Skeletal muscle tissue (tissue), 4 donors: ENCODE data around the gene PRICKLE1. TPM values are rescaled to one million over a fixed set of nuclear protein-coding genes. Genes with fewer than 3 reads are reported as not detected.

Experiments
- H3K27ac ChIP-seq: one replicate; pipeline ENCODE4 v1.7.0; 2013; ENCODE audit warnings: mild to moderate bottlenecking, low read depth, low read length, inconsistent platforms
- H3K27me3 ChIP-seq, 3 donors: one replicate each; pipeline ENCODE4 v1.7.0; 2013; ENCODE audit warnings: low read length in 3 of 3; ENCODE audit not compliant: control insufficient read depth in 3 of 3, insufficient read depth in 3 of 3
- H3K36me3 ChIP-seq, 3 donors: one replicate each; pipeline ENCODE4 v1.7.0; 2013; ENCODE audit warnings: low read length in 3 of 3; ENCODE audit not compliant: control insufficient read depth in 3 of 3, insufficient read depth in 3 of 3
- H3K4me1 ChIP-seq, 3 donors: one replicate each; pipeline ENCODE4 v1.7.0; 2013; ENCODE audit warnings: low read length in 3 of 3, mild to moderate bottlenecking in 3 of 3; ENCODE audit not compliant: control insufficient read depth in 3 of 3, insufficient read depth in 3 of 3
- H3K4me3 ChIP-seq, 3 donors: one replicate each; pipeline ENCODE4 v1.7.0; 2013; ENCODE audit warnings: low read length in 3 of 3
- H3K9ac ChIP-seq, 3 donors: one replicate each; pipeline ENCODE4 v1.7.0; 2013; ENCODE audit warnings: low read length in 3 of 3, mild to moderate bottlenecking in 3 of 3, moderate library complexity in 2 of 3, low read depth in 1 of 3
- H3K9me3 ChIP-seq, 3 donors: one replicate each; pipeline ENCODE4 v1.7.0; 2013; ENCODE audit warnings: low read length in 3 of 3; ENCODE audit not compliant: control insufficient read depth in 3 of 3
- total RNA-seq: library from RNA; depleted of rRNA; stranded (reverse); fragments of >200 nt; gene quantifications from one replicate; pipeline ENCODE4 v1.2.3, GENCODE V29; 2014
- donor health status: Osteomylitis.

Gene PRICKLE1
- 27.1 TPM for total RNA-seq

DNA sequence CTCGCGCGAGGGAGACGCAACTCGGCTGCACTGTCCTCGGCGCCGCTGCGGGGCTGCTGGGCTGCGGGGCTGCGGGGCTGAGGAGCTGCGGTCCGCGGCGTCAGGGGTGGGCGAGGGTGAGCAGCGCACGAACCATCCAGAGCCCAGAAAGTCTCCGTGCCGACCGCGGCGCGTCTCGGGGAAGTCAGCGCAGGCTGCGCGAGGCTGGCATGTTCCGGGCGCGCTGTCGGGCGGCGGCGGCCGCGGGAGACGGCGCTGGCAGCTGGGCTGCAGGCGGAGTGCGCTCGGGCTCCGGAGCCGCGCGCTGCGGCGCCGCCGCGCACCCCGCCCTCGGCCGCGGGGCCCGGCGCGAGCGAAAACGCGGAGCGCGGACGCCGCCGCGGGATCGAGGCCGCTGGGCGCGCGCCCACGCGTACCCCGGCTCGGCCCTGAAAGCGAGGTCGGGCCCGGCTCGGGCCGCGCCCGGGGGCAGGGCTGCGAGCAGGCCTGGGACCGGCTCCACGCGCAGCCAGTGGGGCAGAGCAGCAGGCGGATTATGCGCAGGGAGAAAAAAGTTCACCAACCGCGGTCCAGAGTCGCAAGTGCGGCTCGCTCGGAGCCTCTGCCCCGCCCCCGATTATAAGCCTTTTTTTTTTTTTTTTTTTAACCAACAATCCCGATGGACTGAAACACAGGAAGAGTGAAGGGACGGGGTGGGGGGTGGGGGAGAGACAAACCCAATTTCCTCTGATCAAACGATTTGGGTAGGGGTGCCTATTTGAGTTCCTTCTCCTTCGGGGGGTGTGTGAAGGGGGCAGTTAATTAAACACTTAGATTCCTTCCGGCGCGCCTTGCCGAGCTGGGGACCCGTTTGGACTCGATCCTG is at the start of gene PRICKLE1:
Gene PRICKLE1 (minus strand): TSS at position 282 of the 865 bp plus-strand sequence. CDS start 117,230 bp downstream, outside the sequence.
- no peaks in the 10 kb centered on the region for H3K9me3 ChIP-seq

DNA sequence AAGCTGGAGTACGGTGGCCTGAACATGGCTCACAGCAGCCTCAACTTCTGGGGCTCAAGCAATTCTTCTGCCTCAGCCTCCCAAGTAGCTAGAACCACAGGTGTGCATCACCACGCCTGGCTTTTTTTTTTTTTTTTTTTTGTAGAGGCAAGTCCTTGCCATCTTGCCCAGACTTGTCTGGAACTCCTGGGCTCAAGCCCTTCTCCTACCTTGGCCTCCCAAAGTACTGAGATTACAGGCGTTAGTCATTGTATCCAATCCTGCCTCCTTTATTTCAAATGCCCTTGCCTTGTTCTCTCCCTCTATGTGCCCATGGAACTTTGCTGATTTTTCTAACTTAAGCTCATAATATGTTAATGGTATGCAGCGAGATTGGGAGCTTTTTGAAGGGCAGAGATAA is 49.2 kb upstream of the PRICKLE1 start:
- Histone ChIP-seq H3K9me3 (no peaks in the 10 kb centered on the region), H3K4me3 (no peak overlapping the region), H3K4me1 (no peaks in the 10 kb centered on the region), H3K9ac (no peak overlapping the region), H3K27ac (no peak overlapping the region), H3K36me3 (no peaks in the 10 kb centered on the region), H3K27me3 (no peaks in the 10 kb centered on the region)

More for the DNA sequence above, at the start of gene PRICKLE1:
- Histone ChIP-seq H3K27ac (peak within 1 kb of the TSS; percentile 69), H3K36me3 (no peaks in the 10 kb centered on the region), H3K4me3 (peak within 1 kb of the TSS; percentile 75 to 94 (median 84)), H3K9ac (peak within 1 kb of the TSS; percentile 81 to 88 (median 85)), H3K4me1 (peaks cover 11 to 36% (median 23%) of the 10 kb centered on the region in 3 donors), H3K27me3 (peaks cover 0 to 4% (median 0%) of the 10 kb centered on the region in 3 donors)

DNA sequence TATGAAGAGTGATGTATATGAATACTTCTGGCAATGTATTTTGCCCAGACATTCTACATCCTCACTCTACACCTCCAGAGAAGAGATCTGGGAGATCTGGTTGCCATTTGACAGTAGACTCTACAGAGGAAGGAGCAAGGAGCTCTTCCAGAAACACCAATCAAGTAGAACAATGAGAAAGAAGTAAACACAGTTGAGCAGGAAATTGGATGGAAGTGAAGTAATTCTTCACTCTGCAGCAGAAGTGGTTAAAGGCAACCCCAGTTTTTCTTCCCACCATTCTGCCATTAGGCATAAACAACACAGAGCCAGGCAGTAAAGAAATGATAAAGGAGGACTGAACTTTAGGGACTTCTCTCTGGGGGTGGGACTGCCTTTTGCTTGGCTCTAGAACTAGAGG is 48.5 kb upstream of the PRICKLE1 start:
- no peak overlapping the region for H3K4me3 ChIP-seq
- no peaks in the 10 kb centered on the region for H3K4me1 ChIP-seq
- H3K36me3 ChIP-seq: no peaks in the 10 kb centered on the region
- no peaks in the 10 kb centered on the region for H3K27me3 ChIP-seq
- H3K9me3 ChIP-seq: no peaks in the 10 kb centered on the region
- no peak overlapping the region for H3K27ac ChIP-seq
- H3K9ac ChIP-seq: no peak overlapping the region

DNA sequence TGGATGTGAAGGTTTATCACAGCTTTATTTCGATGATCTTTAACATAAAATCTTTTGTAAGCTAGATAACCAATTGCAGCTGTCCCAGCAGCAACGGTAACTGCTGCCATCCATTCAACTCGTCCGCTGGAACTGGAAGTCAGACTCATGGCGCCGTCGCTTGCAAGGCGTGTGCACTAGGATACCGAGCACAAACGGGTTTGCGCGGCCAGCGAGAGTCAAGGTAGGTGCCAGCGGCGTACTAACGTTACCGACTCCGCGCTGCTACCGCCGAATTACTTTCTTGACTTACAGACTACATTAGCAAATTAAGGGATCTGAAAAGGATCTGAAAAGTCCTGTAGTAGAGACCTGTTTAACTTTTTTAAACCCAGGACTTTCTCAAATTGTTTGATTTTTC is 47.4 kb upstream of the PRICKLE1 start:
- Histone ChIP-seq H3K4me1 (no peaks in the 10 kb centered on the region), H3K36me3 (no peaks in the 10 kb centered on the region), H3K27ac (no peak overlapping the region), H3K9me3 (no peaks in the 10 kb centered on the region), H3K27me3 (no peaks in the 10 kb centered on the region), H3K4me3 (no peak overlapping the region), H3K9ac (no peak overlapping the region)

DNA sequence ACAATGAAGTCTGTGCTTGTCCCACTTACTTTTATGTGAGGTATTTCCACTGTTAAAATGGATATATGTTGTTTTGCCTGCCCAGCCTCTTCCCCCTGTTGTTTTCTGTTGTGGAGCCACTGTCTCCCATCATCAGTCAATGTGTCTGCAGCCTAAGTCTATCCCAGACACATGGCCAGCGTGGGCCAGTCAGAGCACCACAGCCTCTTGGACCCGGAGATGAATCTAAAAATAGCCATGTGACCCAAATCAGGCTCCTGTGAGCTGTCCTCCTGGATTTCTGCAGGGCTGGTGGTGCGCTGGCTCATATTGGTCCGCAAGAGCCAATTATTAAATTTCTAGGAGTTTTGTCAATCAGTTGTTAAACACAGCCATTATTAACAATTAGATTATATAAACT is 44.0 kb upstream of the PRICKLE1 start:
- Histone ChIP-seq H3K27me3 (no peaks in the 10 kb centered on the region), H3K27ac (no peak overlapping the region), H3K36me3 (no peaks in the 10 kb centered on the region), H3K9me3 (no peaks in the 10 kb centered on the region), H3K4me1 (no peaks in the 10 kb centered on the region), H3K4me3 (no peak overlapping the region), H3K9ac (no peak overlapping the region)

DNA sequence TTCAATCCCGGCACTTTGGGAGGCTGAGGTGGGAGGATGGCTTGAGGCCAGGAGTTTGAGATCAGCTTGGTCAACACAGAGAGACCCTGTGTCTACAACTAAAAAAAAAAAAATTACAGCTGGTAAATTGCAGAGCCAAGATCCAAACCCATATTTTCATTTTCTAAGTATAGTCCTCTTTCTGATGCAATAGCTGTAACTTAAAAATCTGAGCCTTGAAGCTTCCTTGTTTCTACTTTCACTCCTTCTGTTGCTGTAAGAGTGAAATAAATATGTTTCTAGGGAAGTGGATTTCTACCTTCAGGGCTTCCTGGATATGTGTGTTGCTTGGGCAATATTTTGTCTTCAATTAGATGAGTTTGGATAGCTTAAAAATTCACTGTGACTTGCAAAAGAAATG is 42.0 kb upstream of the PRICKLE1 start:
- no peaks in the 10 kb centered on the region for H3K4me1 ChIP-seq
- H3K36me3 ChIP-seq: no peaks in the 10 kb centered on the region
- H3K4me3 ChIP-seq: no peak overlapping the region
- no peaks in the 10 kb centered on the region for H3K9me3 ChIP-seq
- H3K9ac ChIP-seq: no peak overlapping the region
- H3K27ac ChIP-seq: no peak overlapping the region
- H3K27me3 ChIP-seq: no peaks in the 10 kb centered on the region

DNA sequence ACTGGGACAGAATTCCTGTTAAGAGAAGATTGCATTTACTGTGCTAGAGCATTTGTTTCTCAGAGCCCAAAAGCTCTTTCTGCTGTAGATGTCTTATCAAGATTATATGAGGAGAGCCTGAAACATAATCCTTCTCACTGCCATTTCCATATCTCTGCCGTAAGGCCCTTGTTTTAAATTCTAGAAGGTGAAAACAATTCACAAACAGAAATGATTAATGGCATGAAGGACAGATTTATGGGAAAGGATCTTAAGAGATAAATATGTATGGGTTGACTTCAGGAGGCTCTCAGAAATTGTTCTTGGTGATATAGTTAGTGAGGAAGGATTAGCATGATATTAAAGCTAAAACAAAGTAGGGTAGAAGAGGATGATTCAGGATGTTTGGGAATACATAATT is 40.8 kb upstream of the PRICKLE1 start:
- Histone ChIP-seq H3K36me3 (no peaks in the 10 kb centered on the region), H3K4me1 (no peaks in the 10 kb centered on the region), H3K27ac (no peak overlapping the region), H3K27me3 (no peaks in the 10 kb centered on the region), H3K9me3 (no peaks in the 10 kb centered on the region), H3K9ac (no peak overlapping the region), H3K4me3 (no peak overlapping the region)

DNA sequence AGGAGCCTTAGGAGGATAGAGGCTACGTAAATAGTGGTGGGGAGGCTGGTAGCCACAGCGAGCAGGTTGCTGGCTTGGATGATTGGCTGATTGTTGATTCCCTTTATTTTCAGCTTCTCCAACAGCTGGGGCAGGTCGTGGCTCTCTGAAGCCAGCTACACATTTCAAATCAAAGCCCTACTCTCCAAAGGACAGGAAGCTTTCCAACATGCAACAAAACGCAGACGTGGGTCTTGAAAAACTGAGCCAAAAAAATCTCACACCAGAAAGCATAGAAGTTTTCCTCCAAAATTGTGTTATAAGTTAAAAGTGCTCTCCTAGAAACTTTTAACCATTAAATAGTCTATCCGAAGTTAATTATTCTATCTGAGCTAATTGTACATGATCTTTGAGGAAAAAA is 37.6 kb upstream of the PRICKLE1 start:
- Histone ChIP-seq H3K4me3 (no peak overlapping the region), H3K4me1 (no peaks in the 10 kb centered on the region), H3K9ac (no peak overlapping the region), H3K27ac (no peak overlapping the region), H3K9me3 (no peaks in the 10 kb centered on the region), H3K36me3 (no peaks in the 10 kb centered on the region), H3K27me3 (no peaks in the 10 kb centered on the region)

DNA sequence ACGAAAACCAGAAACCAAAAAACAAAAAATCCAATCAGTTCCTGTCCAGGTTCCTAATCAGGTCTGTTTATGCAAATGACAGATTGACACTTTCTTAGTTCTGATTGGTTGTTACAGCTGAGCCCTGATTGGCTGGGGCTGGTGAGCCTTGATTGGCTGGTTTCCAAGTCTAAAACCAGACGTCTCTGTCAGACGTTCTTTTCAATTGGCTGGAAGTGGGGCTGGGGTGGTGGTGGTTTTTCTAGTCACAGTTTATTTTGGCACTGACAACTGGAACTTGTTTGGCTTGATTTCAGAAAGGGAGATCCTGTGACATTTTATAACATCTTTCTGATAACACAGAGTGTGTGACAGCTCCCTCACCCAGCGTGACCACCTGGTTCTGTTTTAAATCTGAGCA is 36.1 kb upstream of the PRICKLE1 start:
- H3K27me3 ChIP-seq: no peaks in the 10 kb centered on the region
- H3K4me1 ChIP-seq: no peaks in the 10 kb centered on the region
- H3K9ac ChIP-seq: no peak overlapping the region
- H3K9me3 ChIP-seq: peaks cover 0 to 2% (median 0%) of the 10 kb centered on the region in 3 donors
- H3K4me3 ChIP-seq: no peak overlapping the region
- H3K36me3 ChIP-seq: no peaks in the 10 kb centered on the region
- H3K27ac ChIP-seq: no peak overlapping the region

DNA sequence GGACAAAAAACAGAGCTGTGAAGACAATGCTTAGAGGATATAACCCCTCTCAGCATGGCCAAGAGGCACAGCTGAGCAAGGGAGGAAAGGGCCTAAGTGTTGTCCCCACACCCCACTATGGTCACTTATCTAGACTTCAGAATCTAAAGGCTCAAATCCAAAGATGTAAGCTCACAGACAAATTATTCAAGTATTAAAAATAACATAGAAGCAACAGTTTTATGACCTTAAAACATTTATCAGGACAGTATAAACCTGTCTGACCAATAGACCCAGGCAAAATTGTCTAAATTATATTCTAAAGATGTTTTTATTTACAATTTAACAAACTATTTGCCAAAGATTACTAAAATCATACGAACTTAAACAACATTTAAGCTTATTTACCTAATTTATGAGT is 28.1 kb upstream of the PRICKLE1 start:
- Histone ChIP-seq H3K4me3 (no peak overlapping the region), H3K4me1 (no peaks in the 10 kb centered on the region), H3K27ac (no peak overlapping the region), H3K36me3 (no peaks in the 10 kb centered on the region), H3K27me3 (no peaks in the 10 kb centered on the region), H3K9ac (no peak overlapping the region), H3K9me3 (peaks cover 2 to 7% (median 3%) of the 10 kb centered on the region in 3 donors)
